NT2/D1 (cell line): ENCODE data around the gene GAL3ST2.

ENCODE experiments used
- DNase-seq: peaks from one replicate; pipeline ENCODE4 v3.0.0-alpha.2; 2011; ENCODE audit warnings: low read depth, low spot score
- H3K27me3 ChIP-seq: 2 replicates; pipeline ENCODE4 v1.6.0; 2011; ENCODE audit warnings: mild to moderate bottlenecking; ENCODE audit not compliant: insufficient read length, insufficient read depth
- H3K36me3 ChIP-seq: 2 replicates; pipeline ENCODE4 v1.6.1; 2011; ENCODE audit warnings: mild to moderate bottlenecking, low read length, mixed read lengths; ENCODE audit not compliant: insufficient read depth, insufficient read length
- H3K4me1 ChIP-seq: 2 replicates; pipeline ENCODE4 v1.5.1; 2011; ENCODE audit not compliant: insufficient read depth, insufficient read length
- H3K4me3 ChIP-seq: 2 replicates; pipeline ENCODE4 v1.5.1; 2011; ENCODE audit warnings: low read depth; ENCODE audit not compliant: insufficient read length
- H3K9ac ChIP-seq: 2 replicates; pipeline ENCODE4 v1.6.0; 2011; ENCODE audit warnings: low read depth; ENCODE audit not compliant: insufficient read length
- H3K9me3 ChIP-seq: 2 replicates; pipeline ENCODE4 v1.5.1; 2011; ENCODE audit warnings: mild to moderate bottlenecking, low read length; ENCODE audit not compliant: insufficient read depth
- SUZ12 ChIP-seq: IDR thresholded peaks from 2 replicates; pipeline ENCODE4 v1.6.1; 2011; ENCODE audit not compliant: insufficient read length, insufficient read depth; ENCODE audit errors: extremely low read depth
- YY1 ChIP-seq: IDR thresholded peaks from 2 replicates; pipeline ENCODE4 v1.6.1; 2011; ENCODE audit not compliant: insufficient read length, insufficient read depth
- ZNF274 ChIP-seq: IDR thresholded peaks from 2 replicates; pipeline ENCODE4 v1.6.1; 2011; ENCODE audit warnings: mild to moderate bottlenecking, low read depth, low read length

GAL3ST2 gene

DNA sequence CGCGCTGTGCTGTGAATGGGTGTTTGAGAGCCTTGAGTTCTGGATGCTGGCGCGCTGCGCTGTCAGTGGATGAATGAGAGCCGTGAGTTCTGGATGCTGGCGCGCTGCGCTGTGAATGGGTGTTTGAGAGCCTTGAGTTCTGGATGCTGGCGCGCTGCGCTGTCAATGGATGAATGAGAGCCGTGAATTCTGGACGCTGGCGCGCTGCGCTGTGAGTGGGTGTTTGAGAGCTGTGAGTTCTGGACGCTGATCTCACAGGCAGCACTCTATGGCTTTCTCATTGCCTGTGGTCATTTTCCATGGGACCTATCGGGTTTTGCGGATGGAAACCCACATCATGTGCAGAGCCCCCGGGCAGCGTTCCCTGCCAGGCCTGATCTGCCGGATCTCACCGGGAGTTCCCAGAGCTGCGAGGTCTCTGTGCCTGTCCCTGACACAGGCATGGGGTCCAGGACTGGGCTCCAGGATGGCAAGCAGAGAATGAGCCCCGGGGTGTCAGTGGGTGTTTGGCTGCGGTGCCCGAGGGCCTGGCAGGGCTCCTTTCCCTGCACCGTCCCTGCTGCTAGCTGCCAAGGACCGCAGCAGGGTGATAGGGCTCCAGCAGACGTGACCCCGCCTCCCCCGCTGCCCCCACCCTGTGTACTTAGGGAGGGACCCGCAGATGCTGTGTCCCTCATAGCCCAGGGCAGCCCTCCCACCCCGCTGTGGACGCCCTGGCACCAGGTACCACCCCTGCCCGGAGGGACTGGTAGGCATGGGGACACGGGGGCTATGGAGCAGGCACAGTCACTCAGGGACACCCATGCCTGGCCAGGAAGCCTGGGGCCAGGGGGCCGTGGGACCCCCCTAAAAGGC lies 72.4 kb downstream of the GAL3ST2 start:
- DNase-seq: no peak
- peak overlapping the region; percentile 44 for H3K9ac ChIP-seq
- TF ChIP-seq SUZ12 (no peak), YY1 (no peak), ZNF274 (no peak)
- no peaks in the 10 kb centered on the region for H3K36me3 ChIP-seq
- H3K4me3 ChIP-seq: no peak overlapping the region
- no peaks in the 10 kb centered on the region for H3K9me3 ChIP-seq
- H3K4me1 ChIP-seq: peaks cover 7% of the 10 kb centered on the region
- peaks cover 12% of the 10 kb centered on the region for H3K27me3 ChIP-seq

- H3K4me3 ChIP-seq: no peak overlapping the region
- no peak for DNase-seq
- no peaks in the 10 kb centered on the region for H3K9me3 ChIP-seq
- H3K4me1 ChIP-seq: peaks cover 7% of the 10 kb centered on the region
- H3K9ac ChIP-seq: no peak overlapping the region
- TF ChIP-seq YY1: no peak
- no peak for TF ChIP-seq SUZ12
- no peak for TF ChIP-seq ZNF274
- H3K36me3 ChIP-seq: no peaks in the 10 kb centered on the region
- peaks cover 6% of the 10 kb centered on the region for H3K27me3 ChIP-seq
Observed at GRCh38 chr2:241849616-241850543, 73.3 kb downstream of the GAL3ST2 start.

- no peaks in the 10 kb centered on the region for H3K27me3 ChIP-seq
- H3K36me3 ChIP-seq: no peaks in the 10 kb centered on the region
- no peak overlapping the region for H3K4me3 ChIP-seq
- no peak for TF ChIP-seq SUZ12
- DNase-seq: no peak
- no peak overlapping the region for H3K9ac ChIP-seq
- H3K4me1 ChIP-seq: peaks cover 9% of the 10 kb centered on the region
- H3K9me3 ChIP-seq: no peaks in the 10 kb centered on the region
Observed at GRCh38 chr2:241850544-241851324, 74.1 kb downstream of the GAL3ST2 start.

DNA sequence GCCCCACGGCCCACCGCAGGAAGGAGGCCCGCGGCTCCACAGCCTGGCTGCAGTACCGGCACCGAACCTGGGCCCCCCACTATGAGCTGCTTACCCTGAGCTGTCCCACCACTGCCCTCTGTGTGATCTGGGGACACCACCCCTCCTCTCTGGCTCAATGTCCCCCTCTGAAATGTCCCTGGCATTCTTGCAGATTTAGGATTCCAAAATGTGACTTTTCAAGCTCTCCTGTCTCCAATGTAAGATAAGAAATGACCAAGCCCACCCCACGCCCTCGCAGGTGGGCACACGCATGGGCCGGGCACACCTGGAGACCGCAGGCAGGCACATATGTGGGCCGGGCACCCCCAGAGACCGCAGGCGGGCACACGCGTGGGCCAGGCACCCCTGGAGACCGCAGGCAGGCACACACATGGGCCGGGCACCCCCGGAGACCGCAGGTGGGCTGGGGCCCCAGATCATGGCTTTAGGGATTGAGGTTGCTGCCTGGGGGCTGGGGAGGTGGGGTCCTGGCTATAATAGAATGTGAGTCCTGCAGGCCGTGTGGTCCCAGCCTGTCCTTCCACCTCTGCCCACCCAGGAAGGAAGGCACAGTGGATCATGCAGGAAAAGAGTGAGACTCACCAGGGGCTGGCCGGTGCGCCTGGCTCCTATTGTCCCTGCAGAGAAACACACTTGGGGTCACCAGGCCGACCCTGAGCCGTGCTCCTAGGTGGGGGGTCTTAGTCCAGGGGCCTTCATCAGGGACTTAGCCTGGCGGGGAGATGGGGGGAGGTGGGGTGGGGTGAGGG lies 74.9 kb downstream of the GAL3ST2 start:
- no peaks in the 10 kb centered on the region for H3K9me3 ChIP-seq
- no peak overlapping the region for H3K9ac ChIP-seq
- DNase-seq: no peak
- H3K27me3 ChIP-seq: no peaks in the 10 kb centered on the region
- H3K4me1 ChIP-seq: peaks cover 13% of the 10 kb centered on the region
- no peaks in the 10 kb centered on the region for H3K36me3 ChIP-seq
- TF ChIP-seq YY1 (no peak), ZNF274 (no peak), SUZ12 (no peak)
- no peak overlapping the region for H3K4me3 ChIP-seq

- Histone ChIP-seq H3K36me3 (no peaks in the 10 kb centered on the region), H3K9ac (no peak overlapping the region), H3K4me3 (no peak overlapping the region), H3K4me1 (peaks cover 15% of the 10 kb centered on the region), H3K9me3 (no peaks in the 10 kb centered on the region), H3K27me3 (no peaks in the 10 kb centered on the region)
- no peak for TF ChIP-seq SUZ12
- TF ChIP-seq YY1: no peak
- no peak for TF ChIP-seq ZNF274
- DNase-seq: no peak
Observed at GRCh38 chr2:241852116-241852980, 75.7 kb downstream of the GAL3ST2 start.
